Esophagus squamous epithelium (tissue), 4 donors: Measurements from ENCODE around the gene SPAG8.

ENCODE experiments used
- CTCF ChIP-seq, 6 experiments: fragments of 450-650 bp in 4 of 6; fragments of 200-600 bp in 2 of 6; sonication (generic) in 2 of 6; IDR thresholded peaks; one replicate each; pipeline ENCODE4 v1.5.1; 2016 to 2019; ENCODE audit warnings: antibody characterized with exemption in 6 of 6, mild to moderate bottlenecking in 4 of 6, moderate library complexity in 4 of 6
- POLR2A ChIP-seq, 4 donors: fragments of 450-650 bp; IDR thresholded peaks; one replicate each; pipeline ENCODE4 v1.6.1; 2017; ENCODE audit warnings: antibody characterized with exemption in 4 of 4, mild to moderate bottlenecking in 4 of 4, moderate library complexity in 3 of 4

DNA sequence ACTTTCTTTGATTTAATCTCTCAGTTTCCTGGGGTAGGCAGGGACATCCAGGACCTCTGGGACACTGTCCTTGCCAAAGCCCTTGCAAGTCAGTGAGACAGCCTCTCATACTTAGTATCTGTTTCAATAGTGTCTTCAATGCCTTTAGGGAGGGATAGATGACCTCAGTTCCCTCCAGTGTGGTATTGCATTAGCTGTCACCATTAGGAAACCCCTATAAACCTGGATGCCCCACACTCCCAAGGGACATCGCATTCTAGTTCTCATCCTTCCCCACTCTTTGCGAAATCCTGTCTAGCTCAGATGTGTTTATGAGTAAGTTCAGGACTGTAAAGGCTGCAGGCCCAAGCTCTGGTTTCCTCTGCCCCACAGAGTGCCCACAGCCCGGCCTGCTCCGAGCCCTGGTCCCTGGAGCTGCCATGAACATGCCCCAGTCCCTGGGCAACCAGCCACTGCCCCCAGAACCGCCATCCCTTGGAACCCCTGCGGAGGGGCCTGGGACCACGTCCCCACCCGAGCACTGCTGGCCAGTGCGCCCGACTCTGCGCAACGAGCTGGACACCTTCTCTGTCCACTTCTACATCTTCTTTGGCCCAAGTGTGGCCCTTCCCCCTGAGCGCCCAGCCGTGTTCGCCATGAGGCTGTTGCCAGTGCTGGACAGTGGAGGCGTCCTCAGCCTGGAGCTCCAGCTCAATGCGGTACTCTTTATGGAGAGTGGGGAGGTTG is 30.1 kb upstream of the SPAG8 start:
- no peak for TF ChIP-seq CTCF (IDR thresholded peaks at IDR 0.05)
- TF ChIP-seq POLR2A (IDR thresholded peaks at IDR 0.05): no peak
